ENCODE results near the gene RNLS. TPM values are rescaled to one million over a fixed set of nuclear protein-coding genes. Genes with fewer than 3 reads are reported as not detected.

The RNLS gene
- total RNA-seq, 1 donor from 2014 or later = 12.1 TPM

GRCh38 chr10:88347022-88347421 is 236.1 kb downstream of the RNLS start:
- intact Hi-C loops (cut with DNase I) = no loop called here
- H3K4me3 ChIP-seq = no peak overlapping the region
- no peaks in the 10 kb centered on the region for H3K36me3 ChIP-seq
- no peak overlapping the region for H3K27ac ChIP-seq
- peaks cover 0 to 8% of the 10 kb centered on the region in 2 donors for H3K4me1 ChIP-seq
- no peak for TF ChIP-seq CTCF (IDR thresholded peaks at IDR 0.05)
- no peaks in the 10 kb centered on the region for H3K27me3 ChIP-seq
- no peak for DNase-seq (ENCODE audit: low spot score in 2 of 2)
- H3K9me3 ChIP-seq = no peaks in the 10 kb centered on the region

GRCh38 chr10:88346144-88346977 is 236.8 kb downstream of the RNLS start:
- no peak overlapping the region for H3K27ac ChIP-seq
- TF ChIP-seq CTCF (IDR thresholded peaks at IDR 0.05) = no peak
- H3K4me3 ChIP-seq = no peak overlapping the region
- H3K9me3 ChIP-seq = no peaks in the 10 kb centered on the region
- no peaks in the 10 kb centered on the region for H3K27me3 ChIP-seq
- intact Hi-C loops (cut with DNase I) = no loop called here
- H3K36me3 ChIP-seq = no peaks in the 10 kb centered on the region
- H3K4me1 ChIP-seq = peaks cover 0 to 8% of the 10 kb centered on the region in 2 donors
- DNase-seq (ENCODE audit: low spot score in 2 of 2) = no peak

DNA sequence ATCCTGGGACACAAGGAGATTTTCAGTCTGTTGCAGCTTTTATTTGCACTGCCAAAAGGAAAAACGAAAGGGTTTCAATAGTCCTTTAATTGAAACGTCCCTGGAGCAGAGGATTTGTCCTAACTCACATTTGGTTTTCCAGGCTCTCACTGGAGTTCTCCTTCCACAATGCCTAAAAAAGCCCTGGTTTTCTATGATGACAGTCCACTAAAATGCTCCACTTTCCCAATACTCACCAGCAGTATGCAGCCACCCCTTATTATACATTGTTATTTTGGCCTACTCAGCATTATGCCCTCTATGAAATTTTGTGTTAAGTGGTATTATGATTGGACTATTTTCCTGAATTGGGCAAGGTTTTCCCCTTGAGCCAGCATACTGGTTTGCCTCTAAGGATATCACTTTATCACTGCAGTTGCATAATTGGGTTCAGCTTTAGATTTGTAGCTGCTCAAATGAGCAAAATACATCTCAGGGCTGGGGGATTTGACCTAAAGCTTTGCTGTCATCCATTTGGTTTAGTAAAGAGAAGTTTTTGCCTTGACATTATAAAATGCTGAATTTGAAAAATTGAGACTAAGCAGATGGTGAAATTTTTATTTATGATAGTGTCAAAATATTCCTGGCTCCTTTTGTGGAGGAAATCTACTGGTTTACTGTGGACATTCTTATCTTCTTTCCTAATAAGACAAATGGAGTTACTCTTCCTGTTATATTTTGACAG is 239.2 kb downstream of the RNLS start:
- Histone ChIP-seq H3K9me3 (no peaks in the 10 kb centered on the region), H3K36me3 (no peaks in the 10 kb centered on the region), H3K27me3 (no peaks in the 10 kb centered on the region), H3K4me1 (peaks cover 0 to 8% of the 10 kb centered on the region in 2 donors), H3K27ac (no peak overlapping the region), H3K4me3 (no peak overlapping the region)
- intact Hi-C loops (cut with DNase I) = no loop called here
- DNase-seq (ENCODE audit: low spot score in 2 of 2) = no peak
- TF ChIP-seq CTCF (IDR thresholded peaks at IDR 0.05) = no peak

- no peak overlapping the region for H3K27ac ChIP-seq
- no peak for TF ChIP-seq CTCF (IDR thresholded peaks at IDR 0.05)
- intact Hi-C loops (cut with DNase I) = no loop called here
- no peaks in the 10 kb centered on the region for H3K36me3 ChIP-seq
- H3K4me1 ChIP-seq = peaks cover 0 to 8% of the 10 kb centered on the region in 2 donors
- no peaks in the 10 kb centered on the region for H3K9me3 ChIP-seq
- H3K4me3 ChIP-seq = no peak overlapping the region
- no peak for DNase-seq (ENCODE audit: low spot score in 2 of 2)
- no peaks in the 10 kb centered on the region for H3K27me3 ChIP-seq
These were observed 240.3 kb downstream of the RNLS start for GRCh38 chr10:88342733-88343310.

- H3K27ac ChIP-seq = no peak overlapping the region
- no peaks in the 10 kb centered on the region for H3K27me3 ChIP-seq
- no peaks in the 10 kb centered on the region for H3K36me3 ChIP-seq
- no peaks in the 10 kb centered on the region for H3K9me3 ChIP-seq
- H3K4me3 ChIP-seq = no peak overlapping the region
- no peaks in the 10 kb centered on the region for H3K4me1 ChIP-seq
- TF ChIP-seq CTCF (IDR thresholded peaks at IDR 0.05) = no peak
- DNase-seq (ENCODE audit: low spot score in 2 of 2) = no peak
- intact Hi-C loops (cut with DNase I) = no loop called here
These were observed 246.0 kb downstream of the RNLS start for GRCh38 chr10:88337134-88337533.

Measured in ascending aorta (tissue), 2 donors.